ENCODE measurements around the gene C1QL2.

GRCh38 chr2:119158563-119159347 lies at the start of gene C1QL2:
- TF ChIP-seq REST (IDR thresholded peaks at IDR 0.05; ENCODE audit: insufficient read depth in 1 of 2, low read depth in 2 of 2, low read length in 2 of 2): no peak
- no peak for TF ChIP-seq POLR2AphosphoS5 (IDR thresholded peaks at IDR 0.05; ENCODE audit: low read depth, low read length)
- no peak for TF ChIP-seq SIN3A (IDR thresholded peaks at IDR 0.05; ENCODE audit: borderline replicate concordance, insufficient read depth, low read length)

All from PFSK-1 (cell line).